ENCODE data around the gene PCSK5.

The PCSK5 gene

GRCh38 chr9:76162086-76162730 is 271.7 kb downstream of the PCSK5 start:
- Histone ChIP-seq H3K36me3 (ENCODE audit: insufficient read depth, low read length) (no peaks in the 10 kb centered on the region; the same call in 1 of the 2 replicates), H3K9me3 (ENCODE audit: control insufficient read depth, insufficient read depth, low read length) (no peaks in the 10 kb centered on the region), H3K9ac (ENCODE audit: low read depth, low read length) (no peak overlapping the region)

GRCh38 chr9:76162751-76163500 is 272.5 kb downstream of the PCSK5 start:
- H3K4me1 ChIP-seq (ENCODE audit: insufficient read depth, low read length), result peaks cover 9% of the 10 kb centered on the region; the same call in 1 of the 2 replicates

More at GRCh38 chr9:76162086-76162730, 271.7 kb downstream of the PCSK5 start:
- peaks cover 9% of the 10 kb centered on the region; the same call in 1 of the 2 replicates for H3K4me1 ChIP-seq (ENCODE audit: insufficient read depth, low read length)

GRCh38 chr9:76166526-76166925 is 276.1 kb downstream of the PCSK5 start:
- peaks cover 2% of the 10 kb centered on the region; the same call in 1 of the 2 replicates for H3K4me1 ChIP-seq (ENCODE audit: insufficient read depth, low read length)
- H3K9ac ChIP-seq (ENCODE audit: low read depth, low read length), result no peak overlapping the region
- no peaks in the 10 kb centered on the region; the same call in 1 of the 2 replicates for H3K36me3 ChIP-seq (ENCODE audit: insufficient read depth, low read length)
- no peaks in the 10 kb centered on the region for H3K9me3 ChIP-seq (ENCODE audit: control insufficient read depth, insufficient read depth, low read length)

More at GRCh38 chr9:76162751-76163500, 272.5 kb downstream of the PCSK5 start:
- H3K9me3 ChIP-seq (ENCODE audit: control insufficient read depth, insufficient read depth, low read length), result no peaks in the 10 kb centered on the region
- H3K9ac ChIP-seq (ENCODE audit: low read depth, low read length), result no peak overlapping the region
- no peaks in the 10 kb centered on the region; the same call in 1 of the 2 replicates for H3K36me3 ChIP-seq (ENCODE audit: insufficient read depth, low read length)

- Histone ChIP-seq H3K4me1 (ENCODE audit: insufficient read depth, low read length) (peaks cover 10% of the 10 kb centered on the region; the same call in 1 of the 2 replicates), H3K36me3 (ENCODE audit: insufficient read depth, low read length) (0 out of 2 replicates have a peak, but pooled peaks cover 3% of the 10 kb centered on the region), H3K9me3 (ENCODE audit: control insufficient read depth, insufficient read depth, low read length) (no peaks in the 10 kb centered on the region), H3K9ac (ENCODE audit: low read depth, low read length) (no peak overlapping the region)
Observed at GRCh38 chr9:76176171-76176570, 285.7 kb downstream of the PCSK5 start.

- Histone ChIP-seq H3K9me3 (ENCODE audit: control insufficient read depth, insufficient read depth, low read length) (no peaks in the 10 kb centered on the region), H3K4me1 (ENCODE audit: insufficient read depth, low read length) (peaks cover 13% of the 10 kb centered on the region; the same call in 1 of the 2 replicates), H3K9ac (ENCODE audit: low read depth, low read length) (no peak overlapping the region), H3K36me3 (ENCODE audit: insufficient read depth, low read length) (0 out of 2 replicates have a peak, but pooled peaks cover 3% of the 10 kb centered on the region)
Observed at GRCh38 chr9:76177931-76178330, 287.5 kb downstream of the PCSK5 start.

- no peak overlapping the region for H3K9ac ChIP-seq (ENCODE audit: low read depth, low read length)
- no peaks in the 10 kb centered on the region for H3K9me3 ChIP-seq (ENCODE audit: control insufficient read depth, insufficient read depth, low read length)
- peaks cover 13% of the 10 kb centered on the region; the same call in 1 of the 2 replicates for H3K4me1 ChIP-seq (ENCODE audit: insufficient read depth, low read length)
- H3K36me3 ChIP-seq (ENCODE audit: insufficient read depth, low read length), result 0 out of 2 replicates have a peak, but pooled peaks cover 3% of the 10 kb centered on the region
Observed at GRCh38 chr9:76180541-76180940, 290.1 kb downstream of the PCSK5 start.

- 0 out of 2 replicates have a peak, but pooled peaks cover 3% of the 10 kb centered on the region for H3K36me3 ChIP-seq (ENCODE audit: insufficient read depth, low read length)
- H3K4me1 ChIP-seq (ENCODE audit: insufficient read depth, low read length), result peaks cover 13% of the 10 kb centered on the region; the same call in 1 of the 2 replicates
- no peak overlapping the region for H3K9ac ChIP-seq (ENCODE audit: low read depth, low read length)
- no peaks in the 10 kb centered on the region for H3K9me3 ChIP-seq (ENCODE audit: control insufficient read depth, insufficient read depth, low read length)
Observed at GRCh38 chr9:76181020-76181641, 290.7 kb downstream of the PCSK5 start.

GRCh38 chr9:76181781-76182180 is 291.3 kb downstream of the PCSK5 start:
- Histone ChIP-seq H3K4me1 (ENCODE audit: insufficient read depth, low read length) (peaks cover 13% of the 10 kb centered on the region; the same call in 1 of the 2 replicates), H3K36me3 (ENCODE audit: insufficient read depth, low read length) (0 out of 2 replicates have a peak, but pooled peaks cover 3% of the 10 kb centered on the region), H3K9me3 (ENCODE audit: control insufficient read depth, insufficient read depth, low read length) (no peaks in the 10 kb centered on the region), H3K9ac (ENCODE audit: low read depth, low read length) (no peak overlapping the region)

- no peak overlapping the region for H3K9ac ChIP-seq (ENCODE audit: low read depth, low read length)
- no peaks in the 10 kb centered on the region for H3K9me3 ChIP-seq (ENCODE audit: control insufficient read depth, insufficient read depth, low read length)
- no peaks in the 10 kb centered on the region for H3K36me3 ChIP-seq (ENCODE audit: insufficient read depth, low read length)
- H3K4me1 ChIP-seq (ENCODE audit: insufficient read depth, low read length), result peaks cover 9% of the 10 kb centered on the region; the same call in 1 of the 2 replicates
Observed at GRCh38 chr9:76185432-76185831, 295.0 kb downstream of the PCSK5 start.

GRCh38 chr9:76188286-76188685 is 297.8 kb downstream of the PCSK5 start:
- Histone ChIP-seq H3K9me3 (ENCODE audit: control insufficient read depth, insufficient read depth, low read length) (no peaks in the 10 kb centered on the region), H3K4me1 (ENCODE audit: insufficient read depth, low read length) (no peaks in the 10 kb centered on the region), H3K36me3 (ENCODE audit: insufficient read depth, low read length) (no peaks in the 10 kb centered on the region), H3K9ac (ENCODE audit: low read depth, low read length) (no peak overlapping the region)

- Histone ChIP-seq H3K9ac (ENCODE audit: low read depth, low read length) (no peak overlapping the region), H3K4me1 (ENCODE audit: insufficient read depth, low read length) (no peaks in the 10 kb centered on the region), H3K36me3 (ENCODE audit: insufficient read depth, low read length) (no peaks in the 10 kb centered on the region), H3K9me3 (ENCODE audit: control insufficient read depth, insufficient read depth, low read length) (no peaks in the 10 kb centered on the region)
Observed at GRCh38 chr9:76188905-76189304, 298.4 kb downstream of the PCSK5 start.

GRCh38 chr9:76191493-76191892 is 301.0 kb downstream of the PCSK5 start:
- H3K9me3 ChIP-seq (ENCODE audit: control insufficient read depth, insufficient read depth, low read length), result no peaks in the 10 kb centered on the region
- no peaks in the 10 kb centered on the region for H3K36me3 ChIP-seq (ENCODE audit: insufficient read depth, low read length)
- no peaks in the 10 kb centered on the region for H3K4me1 ChIP-seq (ENCODE audit: insufficient read depth, low read length)
- H3K9ac ChIP-seq (ENCODE audit: low read depth, low read length), result no peak overlapping the region

- no peak overlapping the region for H3K9ac ChIP-seq (ENCODE audit: low read depth, low read length)
- no peaks in the 10 kb centered on the region for H3K36me3 ChIP-seq (ENCODE audit: insufficient read depth, low read length)
- H3K4me1 ChIP-seq (ENCODE audit: insufficient read depth, low read length), result no peaks in the 10 kb centered on the region
- no peaks in the 10 kb centered on the region for H3K9me3 ChIP-seq (ENCODE audit: control insufficient read depth, insufficient read depth, low read length)
Observed at GRCh38 chr9:76192013-76192412, 301.5 kb downstream of the PCSK5 start.

GRCh38 chr9:76194896-76195295 is 304.4 kb downstream of the PCSK5 start:
- Histone ChIP-seq H3K9ac (ENCODE audit: low read depth, low read length) (no peak overlapping the region), H3K36me3 (ENCODE audit: insufficient read depth, low read length) (no peaks in the 10 kb centered on the region), H3K9me3 (ENCODE audit: control insufficient read depth, insufficient read depth, low read length) (no peaks in the 10 kb centered on the region), H3K4me1 (ENCODE audit: insufficient read depth, low read length) (no peaks in the 10 kb centered on the region)
